GM12878 (cell line): ENCODE measurements around the gene EIF2S3B. TPM values are rescaled to one million over a fixed set of nuclear protein-coding genes. Genes with fewer than 3 reads are reported as not detected.
A peak's percentile ranks its signal among the peaks of the same experiment; 100 is the strongest.

ENCODE experiments used
- ATF2 ChIP-seq: IDR thresholded peaks from 2 replicates; pipeline ENCODE4 v1.6.1; 2012; ENCODE audit warnings: low read length, inconsistent platforms
- ATF3 ChIP-seq: IDR thresholded peaks from 2 replicates; pipeline ENCODE4 v1.6.1; 2011; ENCODE audit warnings: low read depth, mild to moderate bottlenecking, low read length, moderate library complexity, borderline replicate concordance; ENCODE audit errors: extremely low read depth
- BCL11A ChIP-seq: IDR thresholded peaks from 2 replicates; pipeline ENCODE4 v1.6.1; 2011; ENCODE audit warnings: low read depth, low read length
- BCLAF1 ChIP-seq: fragments of 450-650 bp; IDR thresholded peaks from 2 replicates; pipeline ENCODE4 v1.6.1; 2017; ENCODE audit warnings: antibody characterized with exemption, mild to moderate bottlenecking, moderate library complexity
- BRCA1 ChIP-seq: IDR thresholded peaks from 2 replicates; pipeline ENCODE4 v1.6.1; 2011; ENCODE audit warnings: low read depth, low read length, improper control_type of control experiment
- CBFB ChIP-seq: IDR thresholded peaks from 2 replicates; pipeline ENCODE4 v1.6.1; 2016; ENCODE audit warnings: antibody characterized with exemption, low read depth
- EGR1 ChIP-seq, 2 experiments: IDR thresholded peaks; 1 replicate in 1 of 2; 2 replicates in 1 of 2; pipeline ENCODE4 v1.6.1; 2011 to 2012; ENCODE audit warnings: low read depth in 2 of 2, low read length in 2 of 2, borderline replicate concordance in 1 of 2, mild to moderate bottlenecking in 1 of 2, moderate library complexity in 1 of 2
- ELK1 ChIP-seq: IDR thresholded peaks from 2 replicates; pipeline ENCODE4 v1.6.1; 2012; ENCODE audit warnings: low read depth, low read length, improper control_type of control experiment
- HSF1 ChIP-seq: fragments of 150-350 bp; IDR thresholded peaks from 2 replicates; pipeline ENCODE4 v1.6.1; 2014; ENCODE audit warnings: mild to moderate bottlenecking, low read depth, low read length
- IRF3 ChIP-seq: fragments of 450-650 bp; IDR thresholded peaks from 2 replicates; pipeline ENCODE4 v1.6.1; 2014; ENCODE audit warnings: mild to moderate bottlenecking
- MEF2B ChIP-seq: fragments of 450-650 bp; IDR thresholded peaks from 2 replicates; pipeline ENCODE4 v1.6.1; 2018; ENCODE audit warnings: mild to moderate bottlenecking, moderate library complexity; ENCODE audit not compliant: partially characterized antibody, poor library complexity, severe bottlenecking
- RUNX3 ChIP-seq: IDR thresholded peaks from 2 replicates; pipeline ENCODE4 v1.6.1; 2012; ENCODE audit warnings: low read length, inconsistent platforms
- SP1 ChIP-seq: IDR thresholded peaks from one replicate; pipeline ENCODE4 v1.6.1; 2011; ENCODE audit warnings: low read depth, low read length
- USF2 ChIP-seq: IDR thresholded peaks from 2 replicates; pipeline ENCODE4 v1.6.1; 2011; ENCODE audit warnings: low read depth, low read length, improper control_type of control experiment, borderline replicate concordance
- ZBTB11 ChIP-seq: fragments of 450-650 bp; formaldehyde crosslinking; IDR thresholded peaks from 2 replicates; pipeline ENCODE4 v1.5.0; 2022; ENCODE audit warnings: mild to moderate bottlenecking, missing genetic modification characterization
- ZNF217 ChIP-seq: fragments of 450-650 bp; IDR thresholded peaks from 2 replicates; pipeline ENCODE4 v1.6.1; 2017; ENCODE audit warnings: antibody characterized with exemption, mild to moderate bottlenecking
- ZNF274 ChIP-seq: IDR thresholded peaks from one replicate; pipeline ENCODE4 v1.8.0; 2011; ENCODE audit not compliant: insufficient read length, insufficient read depth
- polyA plus RNA-seq, 11 experiments: library from polyadenylated mRNA; depleted of rRNA in 4 of 11; unstranded in 6 of 11; stranded (reverse) in 5 of 11; fragments of >200 nt; fragmentation: Nextera tagmentation in 4 of 11; fragmentation: Illumina TruSeq in 1 of 11; extraction: Ambion mirVana in 4 of 11; extraction: Trizol in 1 of 11; gene quantifications; 1 replicate in 1 of 11; 2 replicates in 10 of 11; pipeline versions ENCODE4 v1.2.1 to v1.2.3, GENCODE V29; 2011 to 2016; ENCODE audit warnings: inconsistent platforms in 2 of 11, missing spikeins in 2 of 11, low read depth in 1 of 11
- total RNA-seq, 4 experiments: library from RNA; depleted of rRNA in 3 of 4; stranded (reverse); fragments of >200 nt in 3 of 4; fragmentation: Illumina TruSeq in 1 of 4; extraction: Trizol in 1 of 4; gene quantifications; 2 replicates each; pipeline versions ENCODE4 v1.2.1 to v1.2.3, GENCODE V29; 2013 to 2021

The EIF2S3B gene
- total and polyA plus RNA-seq, 10 of the 15 experiments (the other 5 are each of a cell fraction or from before 2014, with no cell fraction given), result 0.18 to 2.2 (median 1.4) TPM; not detected in 1

- TF ChIP-seq BCLAF1, result no peak
- TF ChIP-seq ATF2, result peak; percentile 97
- TF ChIP-seq USF2, result no peak
- TF ChIP-seq MEF2B, result peak; percentile 11
- no peak for TF ChIP-seq ZBTB11 (CRISPR knock-in tag)
- no peak for TF ChIP-seq SP1
- TF ChIP-seq HSF1, result no peak
- no peak for TF ChIP-seq ZNF274
- TF ChIP-seq IRF3, result no peak
- TF ChIP-seq ATF3, result no peak
- TF ChIP-seq BCL11A, result peak; percentile 73
- TF ChIP-seq CBFB, result peak; percentile 64
- no peak for TF ChIP-seq BRCA1
- no peak for TF ChIP-seq ELK1
- TF ChIP-seq RUNX3, result peak; percentile 75
- no peak for TF ChIP-seq ZNF217
- peak in 1 of 2 experiments; percentile 98; a peak in 2 of 3 replicates for TF ChIP-seq EGR1 (IDR thresholded peaks at IDR 0.05; ENCODE audit: borderline replicate concordance in 1 of 2, low read depth in 2 of 2, low read length in 2 of 2)
Observed at GRCh38 chr12:10543499-10543898, 37.8 kb downstream of the EIF2S3B start (continued).
